OCI-LY7 (cell line): ENCODE results near the gene ST3GAL3. TPM values are rescaled to one million over a fixed set of nuclear protein-coding genes. Genes with fewer than 3 reads are reported as not detected.

Source experiments
- BruUV-seq: library from RNA; stranded (reverse); fragments of 400-500 nt; replicated peaks from 2 replicates; lab custom pipeline; 2021; lab: Mats Ljungman, UMichigan
- CTCF ChIA-PET: fragments of 300-600 bp; sonication (Branson Sonifier 250); formaldehyde crosslinking; loops from one replicate; lab custom pipeline; 2022; ENCODE audit warnings: antibody characterized with exemption; ENCODE audit not compliant: unreplicated experiment; lab: Charles Lee
- POLR2A ChIA-PET: fragments of 300-600 bp; sonication (Branson Sonifier 250); formaldehyde crosslinking; loops from one replicate; lab custom pipeline; 2022; ENCODE audit warnings: antibody characterized with exemption; lab: Charles Lee
- DNase-seq: peaks from one replicate; pipeline ENCODE4 v3.0.0-alpha.2; 2015; ENCODE audit warnings: low spot score
- H2AFZ ChIP-seq: fragments of 200-600 bp; sonication (generic), shearing (Covaris generic); 2 replicates; pipeline ENCODE4 v1.6.1; 2014; ENCODE audit warnings: mild to moderate bottlenecking, antibody characterized with exemption, low read length, moderate library complexity
- H3K27ac ChIP-seq: fragments of 200-600 bp; sonication (generic); 2 replicates; pipeline ENCODE4 v1.5.1; 2014; ENCODE audit warnings: mixed run types, low read depth, mild to moderate bottlenecking, moderate library complexity, low read length, inconsistent platforms; ENCODE audit not compliant: poor library complexity, severe bottlenecking
- H3K36me3 ChIP-seq: fragments of 200-600 bp; sonication (generic); 2 replicates; pipeline ENCODE4 v1.6.1; 2014; ENCODE audit warnings: mild to moderate bottlenecking, antibody characterized with exemption, low read length, moderate library complexity, mixed read lengths; ENCODE audit not compliant: insufficient read depth
- H3K4me1 ChIP-seq: fragments of 200-600 bp; sonication (generic); 2 replicates; pipeline ENCODE4 v1.5.1; 2014; ENCODE audit warnings: mild to moderate bottlenecking, low read length; ENCODE audit not compliant: insufficient read depth, poor library complexity, severe bottlenecking
- H3K4me2 ChIP-seq: fragments of 200-600 bp; sonication (generic); 2 replicates; pipeline ENCODE4 v1.6.1; 2014; ENCODE audit warnings: mild to moderate bottlenecking, low read length
- H3K4me3 ChIP-seq: fragments of 200-600 bp; sonication (generic); 2 replicates; pipeline ENCODE4 v1.5.1; 2014; ENCODE audit warnings: mild to moderate bottlenecking, low read depth, low read length; ENCODE audit not compliant: poor library complexity, severe bottlenecking
- H3K79me2 ChIP-seq: fragments of 200-600 bp; sonication (generic); 2 replicates; pipeline ENCODE4 v1.6.1; 2016; ENCODE audit warnings: low read depth, mild to moderate bottlenecking, low read length, moderate library complexity, mixed read lengths; ENCODE audit not compliant: insufficient read depth
- H3K9me2 ChIP-seq: fragments of 200-600 bp; sonication (generic); 2 replicates; pipeline ENCODE4 v1.6.1; 2016; ENCODE audit warnings: mild to moderate bottlenecking, low read length, mixed read lengths; ENCODE audit not compliant: insufficient read depth
- H3K9me3 ChIP-seq: fragments of 200-600 bp; sonication (generic); 2 replicates; pipeline ENCODE4 v1.6.1; 2014; ENCODE audit warnings: mild to moderate bottlenecking, mixed run types, low read length, mixed read lengths
- H4K20me1 ChIP-seq: fragments of 200-600 bp; sonication (generic); 2 replicates; pipeline ENCODE4 v1.6.1; 2014; ENCODE audit warnings: mild to moderate bottlenecking, antibody characterized with exemption, low read length, moderate library complexity, mixed read lengths; ENCODE audit not compliant: insufficient read depth
- CTCF ChIP-seq: fragments of 200-600 bp; sonication (generic); conservative IDR thresholded peaks from 2 replicates; pipeline ENCODE4 v1.5.1; 2014; ENCODE audit warnings: mild to moderate bottlenecking, antibody characterized with exemption, low read length, moderate library complexity, mixed read lengths
- EZH2phosphoT487 ChIP-seq: fragments of 200-600 bp; sonication (generic); IDR thresholded peaks from 2 replicates; pipeline ENCODE4 v1.6.1; 2018; ENCODE audit warnings: low read depth, borderline replicate concordance, mild to moderate bottlenecking, mixed run types, antibody characterized with exemption, low read length, moderate library complexity, mixed read lengths
- intact Hi-C: fragments of 100-400 bp; cut with micrococcal nuclease; formaldehyde crosslinking; loops from one replicate; pipeline ENCODE4 v1.10.0; 2022; ENCODE audit not compliant: unreplicated experiment
- total RNA-seq, 2 experiments: library from RNA; depleted of rRNA in 1 of 2; stranded (reverse); fragments of >200 nt in 1 of 2; shearing (Covaris generic) in 1 of 2; gene quantifications; 2 replicates each; pipeline ENCODE4 v1.2.3, GENCODE V29; 2014 to 2022

Gene ST3GAL3
- total RNA-seq, 2 experiments from 2014 or later = 24.0 to 45.0 TPM

GRCh38 chr1:43747736-43748135 lies 40.4 kb downstream of the ST3GAL3 start:
- TF ChIP-seq EZH2phosphoT487 = no peak
- Histone ChIP-seq H3K4me1 (no peaks in the 10 kb centered on the region), H3K79me2 (no peaks in the 10 kb centered on the region), H4K20me1 (no peaks in the 10 kb centered on the region), H3K4me2 (no peak overlapping the region), H3K9me3 (peaks cover 7% of the 10 kb centered on the region; the same call in 1 of the 2 replicates), H3K36me3 (peaks cover 46% of the 10 kb centered on the region), H3K9me2 (no peaks in the 10 kb centered on the region), H3K27ac (no peak overlapping the region), H3K4me3 (no peak overlapping the region), H2AFZ (no peak overlapping the region)
- DNase-seq = no peak
- ChIA-PET POLR2A (no interaction called here), CTCF (no interaction called here)
- intact Hi-C loops = no loop called here
- no TSS peak for BruUV-seq

GRCh38 chr1:43750083-43750482 lies 42.7 kb downstream of the ST3GAL3 start:
- Histone ChIP-seq H3K27ac (no peak overlapping the region), H3K4me1 (no peaks in the 10 kb centered on the region), H3K4me3 (no peak overlapping the region), H3K9me2 (no peaks in the 10 kb centered on the region), H3K4me2 (no peak overlapping the region), H3K79me2 (no peaks in the 10 kb centered on the region), H3K36me3 (peaks cover 42% of the 10 kb centered on the region), H3K9me3 (peaks cover 7% of the 10 kb centered on the region; the same call in 1 of the 2 replicates), H2AFZ (no peak overlapping the region), H4K20me1 (no peaks in the 10 kb centered on the region)
- ChIA-PET CTCF (no interaction called here), POLR2A (no interaction called here)
- no TSS peak for BruUV-seq
- intact Hi-C loops = no loop called here
- TF ChIP-seq EZH2phosphoT487 (no peak), CTCF (no peak)
- no peak for DNase-seq

GRCh38 chr1:43753422-43753821 lies 46.1 kb downstream of the ST3GAL3 start:
- BruUV-seq = no TSS peak

More at GRCh38 chr1:43753422-43753821, 46.1 kb downstream of the ST3GAL3 start:
- H3K79me2 ChIP-seq = no peaks in the 10 kb centered on the region
- TF ChIP-seq CTCF = no peak
- TF ChIP-seq EZH2phosphoT487 = no peak
- no peak overlapping the region for H2AFZ ChIP-seq
- H4K20me1 ChIP-seq = no peaks in the 10 kb centered on the region
- DNase-seq = no peak
- H3K4me1 ChIP-seq = no peaks in the 10 kb centered on the region
- H3K36me3 ChIP-seq = peaks cover 23% of the 10 kb centered on the region
- no peak overlapping the region for H3K27ac ChIP-seq
- no peaks in the 10 kb centered on the region for H3K9me2 ChIP-seq
- no peak overlapping the region for H3K4me2 ChIP-seq
- intact Hi-C loops = no loop called here
- peaks cover 7% of the 10 kb centered on the region; the same call in 1 of the 2 replicates for H3K9me3 ChIP-seq
- H3K4me3 ChIP-seq = no peak overlapping the region
- ChIA-PET CTCF (no interaction called here), POLR2A (no interaction called here)
